ENCODE results near the gene GORASP2.

GORASP2 gene

DNA sequence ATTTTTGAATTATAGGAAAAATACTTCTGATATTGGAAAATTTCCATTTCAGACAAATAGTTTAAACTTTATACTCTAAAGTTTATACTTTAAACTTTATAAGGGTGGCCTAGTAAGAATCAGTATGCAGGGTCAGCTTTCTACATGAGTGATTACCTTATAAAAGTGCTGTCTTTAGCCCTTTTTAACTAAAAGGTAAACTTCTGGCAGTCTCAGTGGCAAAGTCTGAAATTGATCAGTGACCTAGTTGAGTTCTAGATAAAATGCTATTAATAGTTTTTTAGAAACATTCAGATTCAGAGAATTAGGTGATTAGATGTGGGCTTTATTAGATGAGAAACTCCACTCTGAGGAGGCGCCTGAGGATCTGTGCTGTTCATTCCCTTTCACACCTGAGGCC is 15.5 kb downstream of the GORASP2 start:
- H3K4me3 ChIP-seq (ENCODE audit: low read depth, low read length): no peak overlapping the region
- TF ChIP-seq MYC (IDR thresholded peaks at IDR 0.05; ENCODE audit: low read depth, low read length): no peak
- TF ChIP-seq, protein P1, sequence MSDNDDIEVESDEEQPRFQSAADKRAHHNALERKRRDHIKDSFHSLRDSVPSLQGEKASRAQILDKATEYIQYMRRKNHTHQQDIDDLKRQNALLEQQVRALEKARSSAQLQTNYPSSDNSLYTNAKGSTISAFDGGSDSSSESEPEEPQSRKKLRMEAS (IDR thresholded peaks at IDR 0.05; ENCODE audit: low read depth, low read length): no peak
- TF ChIP-seq CTCF (IDR thresholded peaks at IDR 0.05; ENCODE audit: low read depth, low read length): no peak
- no peak for TF ChIP-seq POLR2A (IDR thresholded peaks at IDR 0.05; ENCODE audit: extremely low read depth, insufficient read length)
- DNase-seq (ENCODE audit: low read depth): no peak

GRCh38 chr2:170949415-170949814 is 20.4 kb downstream of the GORASP2 start:
- no peak for TF ChIP-seq POLR2A (IDR thresholded peaks at IDR 0.05; ENCODE audit: extremely low read depth, insufficient read length)
- TF ChIP-seq CTCF (IDR thresholded peaks at IDR 0.05; ENCODE audit: low read depth, low read length): no peak
- TF ChIP-seq, protein P1 (IDR thresholded peaks at IDR 0.05; ENCODE audit: low read depth, low read length): no peak
- TF ChIP-seq MYC (IDR thresholded peaks at IDR 0.05; ENCODE audit: low read depth, low read length): no peak
- H3K4me3 ChIP-seq (ENCODE audit: low read depth, low read length): no peak overlapping the region
- DNase-seq (ENCODE audit: low read depth): no peak

- no peak overlapping the region for H3K4me3 ChIP-seq (ENCODE audit: low read depth, low read length)
- no peak for DNase-seq (ENCODE audit: low read depth)
- TF ChIP-seq, protein P1 (IDR thresholded peaks at IDR 0.05; ENCODE audit: low read depth, low read length): no peak
- no peak for TF ChIP-seq POLR2A (IDR thresholded peaks at IDR 0.05; ENCODE audit: extremely low read depth, insufficient read length)
- TF ChIP-seq CTCF (IDR thresholded peaks at IDR 0.05; ENCODE audit: low read depth, low read length): no peak
- no peak for TF ChIP-seq MYC (IDR thresholded peaks at IDR 0.05; ENCODE audit: low read depth, low read length)
Measured at GRCh38 chr2:170950221-170950761, 21.2 kb downstream of the GORASP2 start.

- no peak for TF ChIP-seq CTCF (IDR thresholded peaks at IDR 0.05; ENCODE audit: low read depth, low read length)
- no peak for TF ChIP-seq POLR2A (IDR thresholded peaks at IDR 0.05; ENCODE audit: extremely low read depth, insufficient read length)
- TF ChIP-seq MYC (IDR thresholded peaks at IDR 0.05; ENCODE audit: low read depth, low read length): no peak
- TF ChIP-seq, protein P1 (IDR thresholded peaks at IDR 0.05; ENCODE audit: low read depth, low read length): no peak
- H3K4me3 ChIP-seq (ENCODE audit: low read depth, low read length): no peak overlapping the region
- no peak for DNase-seq (ENCODE audit: low read depth)
Measured at GRCh38 chr2:170953941-170954340, 24.9 kb downstream of the GORASP2 start.

- H3K4me3 ChIP-seq (ENCODE audit: low read depth, low read length): no peak overlapping the region
- TF ChIP-seq POLR2A (IDR thresholded peaks at IDR 0.05; ENCODE audit: extremely low read depth, insufficient read length): no peak
- TF ChIP-seq, protein P1 (IDR thresholded peaks at IDR 0.05; ENCODE audit: low read depth, low read length): no peak
- TF ChIP-seq MYC (IDR thresholded peaks at IDR 0.05; ENCODE audit: low read depth, low read length): no peak
- no peak for TF ChIP-seq CTCF (IDR thresholded peaks at IDR 0.05; ENCODE audit: low read depth, low read length)
- no peak for DNase-seq (ENCODE audit: low read depth)
Measured at GRCh38 chr2:170963386-170963785, 34.3 kb downstream of the GORASP2 start.
